PFSK-1 (cell line): ENCODE measurements around the gene LPCAT1.

Experiments used
- FOXP2 ChIP-seq: optimal IDR thresholded peaks from 2 replicates; pipeline ENCODE3; 2011; ENCODE audit warnings: borderline replicate concordance, control low read depth, inconsistent platforms; ENCODE audit not compliant: insufficient read depth; ENCODE audit errors: extremely low read length, extremely low read depth
- POLR2AphosphoS5 ChIP-seq: IDR thresholded peaks from 2 replicates; pipeline ENCODE4 v1.6.1; 2012; ENCODE audit warnings: low read depth, mild to moderate bottlenecking, control low read depth, low read length, moderate library complexity
- SIN3A ChIP-seq: IDR thresholded peaks from 2 replicates; pipeline ENCODE4 v1.6.1; 2012; ENCODE audit warnings: mild to moderate bottlenecking, low read length, moderate library complexity, borderline replicate concordance; ENCODE audit not compliant: insufficient read depth
- TAF1 ChIP-seq: IDR thresholded peaks from 2 replicates; pipeline ENCODE4 v1.6.1; 2012; ENCODE audit warnings: low read length, control low read depth, borderline replicate concordance; ENCODE audit not compliant: insufficient read depth
- TF ChIP-seq, protein P1 (sequence below), 2 experiments: IDR thresholded peaks; 2 replicates each; pipeline versions ENCODE4 v1.6.1 to v1.8.0; 2011 to 2012; ENCODE audit warnings: low read depth in 2 of 2, low read length in 2 of 2, control low read depth in 1 of 2, inconsistent platforms in 1 of 2, mild to moderate bottlenecking in 1 of 2, moderate library complexity in 1 of 2; ENCODE audit not compliant: insufficient read depth in 1 of 2

Gene LPCAT1

DNA sequence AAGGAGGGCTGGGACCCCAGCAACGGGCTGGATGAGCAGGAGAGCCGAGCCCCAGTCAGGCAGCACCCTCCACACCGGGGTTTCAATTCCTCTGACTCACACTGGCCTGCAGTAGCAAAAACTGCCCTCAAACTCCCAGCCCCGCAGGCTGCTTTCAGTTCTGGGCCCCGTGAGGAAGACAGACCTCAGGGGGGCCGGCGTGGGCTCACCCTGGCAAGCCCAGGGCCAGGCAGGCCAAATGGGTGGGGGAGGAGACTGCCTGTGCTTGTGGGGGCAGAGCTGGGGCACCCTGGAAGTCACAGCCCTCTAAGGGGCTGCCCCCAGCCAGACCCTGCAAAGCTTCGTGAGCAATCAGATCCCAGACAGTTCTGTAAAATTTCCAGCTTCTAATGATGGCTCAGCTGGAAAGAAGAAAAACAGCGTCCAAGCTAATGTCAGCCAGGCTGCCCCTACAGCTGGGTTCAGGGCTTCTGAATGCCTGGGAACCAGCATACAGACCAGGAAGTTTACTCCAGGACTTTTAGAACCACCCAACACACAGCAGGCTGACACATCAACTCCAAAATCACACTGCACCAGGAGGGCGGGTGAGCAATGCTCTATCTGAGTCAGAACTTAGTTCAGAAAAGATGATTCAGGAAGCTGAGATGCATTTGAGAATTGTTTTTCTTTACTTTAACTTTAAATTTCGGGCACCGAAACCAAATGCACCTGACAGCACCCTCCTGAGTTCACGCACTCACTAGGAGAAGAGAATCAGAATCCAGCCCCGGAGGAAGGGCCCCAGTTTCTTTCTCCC, 34.7 kb downstream of the LPCAT1 start:
- TF ChIP-seq TAF1 (no peak), FOXP2 (no peak), POLR2AphosphoS5 (no peak), SIN3A (no peak)
- TF ChIP-seq, protein P1, sequence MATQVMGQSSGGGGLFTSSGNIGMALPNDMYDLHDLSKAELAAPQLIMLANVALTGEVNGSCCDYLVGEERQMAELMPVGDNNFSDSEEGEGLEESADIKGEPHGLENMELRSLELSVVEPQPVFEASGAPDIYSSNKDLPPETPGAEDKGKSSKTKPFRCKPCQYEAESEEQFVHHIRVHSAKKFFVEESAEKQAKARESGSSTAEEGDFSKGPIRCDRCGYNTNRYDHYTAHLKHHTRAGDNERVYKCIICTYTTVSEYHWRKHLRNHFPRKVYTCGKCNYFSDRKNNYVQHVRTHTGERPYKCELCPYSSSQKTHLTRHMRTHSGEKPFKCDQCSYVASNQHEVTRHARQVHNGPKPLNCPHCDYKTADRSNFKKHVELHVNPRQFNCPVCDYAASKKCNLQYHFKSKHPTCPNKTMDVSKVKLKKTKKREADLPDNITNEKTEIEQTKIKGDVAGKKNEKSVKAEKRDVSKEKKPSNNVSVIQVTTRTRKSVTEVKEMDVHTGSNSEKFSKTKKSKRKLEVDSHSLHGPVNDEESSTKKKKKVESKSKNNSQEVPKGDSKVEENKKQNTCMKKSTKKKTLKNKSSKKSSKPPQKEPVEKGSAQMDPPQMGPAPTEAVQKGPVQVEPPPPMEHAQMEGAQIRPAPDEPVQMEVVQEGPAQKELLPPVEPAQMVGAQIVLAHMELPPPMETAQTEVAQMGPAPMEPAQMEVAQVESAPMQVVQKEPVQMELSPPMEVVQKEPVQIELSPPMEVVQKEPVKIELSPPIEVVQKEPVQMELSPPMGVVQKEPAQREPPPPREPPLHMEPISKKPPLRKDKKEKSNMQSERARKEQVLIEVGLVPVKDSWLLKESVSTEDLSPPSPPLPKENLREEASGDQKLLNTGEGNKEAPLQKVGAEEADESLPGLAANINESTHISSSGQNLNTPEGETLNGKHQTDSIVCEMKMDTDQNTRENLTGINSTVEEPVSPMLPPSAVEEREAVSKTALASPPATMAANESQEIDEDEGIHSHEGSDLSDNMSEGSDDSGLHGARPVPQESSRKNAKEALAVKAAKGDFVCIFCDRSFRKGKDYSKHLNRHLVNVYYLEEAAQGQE (IDR thresholded peaks at IDR 0.05; ENCODE audit: insufficient read depth in 1 of 2, low read depth in 2 of 2, low read length in 2 of 2), result no peak

DNA sequence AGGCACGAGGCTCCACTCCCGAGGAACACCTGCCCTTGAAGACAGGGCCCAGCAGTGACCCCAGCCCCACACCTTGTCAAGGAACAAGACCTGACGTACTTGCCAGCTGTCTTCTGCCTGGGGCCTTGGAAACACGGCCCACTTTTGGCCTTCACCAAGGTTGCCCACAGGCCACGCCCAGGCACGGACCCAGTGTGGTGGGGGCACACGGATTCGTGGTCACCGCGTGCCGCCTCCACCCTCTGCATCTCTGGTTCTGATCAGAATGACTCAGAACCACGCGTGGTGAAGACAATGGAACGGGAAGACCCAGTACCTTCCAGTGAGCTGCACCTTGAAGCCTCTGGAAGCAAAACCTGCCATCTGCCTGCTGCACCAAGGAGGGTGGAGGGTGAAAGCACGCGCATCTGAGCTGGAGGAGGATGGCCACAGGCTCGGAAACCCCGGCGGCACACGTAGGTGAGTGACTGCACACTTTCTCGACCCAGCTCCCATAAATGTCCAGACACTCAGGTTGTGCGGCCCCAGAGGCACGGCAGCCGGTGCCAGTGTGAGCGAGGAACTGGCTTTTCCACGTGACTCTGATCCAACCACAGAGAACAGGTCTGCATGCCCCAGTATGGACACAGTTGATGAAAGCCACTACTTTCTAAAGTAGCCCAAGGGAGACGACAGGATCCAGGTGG, 36.5 kb downstream of the LPCAT1 start:
- TF ChIP-seq, protein P1 (IDR thresholded peaks at IDR 0.05; ENCODE audit: insufficient read depth in 1 of 2, low read depth in 2 of 2, low read length in 2 of 2), result no peak
- TF ChIP-seq POLR2AphosphoS5 (no peak; the same call in 1 of the 2 replicates), TAF1 (no peak), FOXP2 (no peak), SIN3A (no peak)

DNA sequence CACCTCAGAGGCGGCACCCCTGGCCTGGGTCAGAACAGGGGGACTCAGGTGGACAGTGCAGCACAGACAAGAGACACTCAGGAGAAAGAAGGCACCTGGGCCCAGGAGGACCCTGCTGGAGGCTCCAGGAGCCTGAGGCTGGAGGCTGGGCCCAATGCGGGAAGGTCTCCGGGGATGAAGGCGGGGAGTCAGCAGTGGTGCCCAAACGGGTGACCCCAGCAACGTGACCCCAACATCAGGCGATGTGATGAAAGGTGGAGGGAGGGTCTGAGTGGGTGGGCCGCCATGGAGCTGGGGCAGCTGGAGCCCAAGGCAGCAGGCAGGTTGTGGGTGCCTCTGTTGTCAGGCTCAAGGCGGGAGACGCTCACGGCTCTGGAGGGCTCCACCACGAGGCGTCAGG, 37.5 kb downstream of the LPCAT1 start:
- TF ChIP-seq POLR2AphosphoS5 (no peak), SIN3A (no peak), TAF1 (no peak), FOXP2 (no peak)
- TF ChIP-seq, protein P1 (IDR thresholded peaks at IDR 0.05; ENCODE audit: insufficient read depth in 1 of 2, low read depth in 2 of 2, low read length in 2 of 2), result no peak

DNA sequence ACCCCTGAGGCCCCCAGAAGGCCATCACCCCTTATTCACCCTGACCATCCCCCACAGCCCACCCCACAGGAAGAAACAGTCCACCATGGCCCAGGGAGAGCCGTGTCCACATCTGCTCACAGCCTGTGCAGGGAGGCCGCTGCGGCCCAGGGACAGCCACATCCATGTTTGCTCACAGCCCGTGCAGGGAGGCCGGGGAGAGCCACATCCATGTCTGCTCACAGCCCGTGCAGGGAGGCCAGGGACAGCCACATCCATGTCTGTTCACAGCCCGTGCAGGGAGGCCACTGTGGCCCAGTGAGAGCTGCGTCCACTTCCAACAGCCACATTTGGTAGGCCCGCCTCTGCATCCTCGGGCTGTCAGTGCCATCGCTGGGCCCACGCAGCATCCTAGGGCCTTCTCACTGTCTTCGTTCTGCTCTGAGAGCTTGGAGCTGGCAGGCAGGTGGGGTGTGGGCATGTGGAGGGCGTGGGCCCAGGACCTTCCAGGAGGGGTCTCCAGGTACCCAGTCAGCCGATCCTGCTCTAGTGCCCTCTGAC, 38.1 kb downstream of the LPCAT1 start:
- TF ChIP-seq POLR2AphosphoS5 (no peak), TAF1 (no peak), FOXP2 (no peak), SIN3A (no peak)
- TF ChIP-seq, protein P1 (IDR thresholded peaks at IDR 0.05; ENCODE audit: insufficient read depth in 1 of 2, low read depth in 2 of 2, low read length in 2 of 2), result no peak
